Natural killer cell (primary cell): ENCODE results near the gene CCDC144A. TPM values are rescaled to one million over a fixed set of nuclear protein-coding genes. Genes with fewer than 3 reads are reported as not detected.

Source experiments
- ATAC-seq, 3 donors: fragments of 150-1000 bp in 2 of 3; fragments of 200-7000 bp in 1 of 3; cut with Tn5 transposase; 1 replicate in 1 of 3; 2 replicates in 2 of 3; pipeline ENCODE4 v1.10.0; 2021; ENCODE audit warnings: mild to moderate bottlenecking in 2 of 3, moderate library complexity in 2 of 3
- DNase-seq, 2 donors: peaks; one replicate each; pipeline versions ENCODE4 v3.0.0 to v3.0.0-alpha.2; 2013 to 2021; ENCODE audit warnings: mixed read lengths in 1 of 2
- H3K27ac ChIP-seq: one replicate; pipeline ENCODE4 v1.5.1; 2013; ENCODE audit warnings: mild to moderate bottlenecking, low read length
- H3K27me3 ChIP-seq: one replicate; pipeline ENCODE4 v1.6.1; 2013; ENCODE audit warnings: low read length; ENCODE audit not compliant: control insufficient read depth, insufficient read depth
- H3K36me3 ChIP-seq: one replicate; pipeline ENCODE4 v1.6.1; 2013; ENCODE audit warnings: low read length; ENCODE audit not compliant: control insufficient read depth, insufficient read depth
- H3K4me1 ChIP-seq: one replicate; pipeline ENCODE4 v1.6.1; 2013; ENCODE audit warnings: low read length; ENCODE audit not compliant: control insufficient read depth, insufficient read depth
- H3K4me3 ChIP-seq: one replicate; pipeline ENCODE4 v1.5.1; 2013; ENCODE audit warnings: low read length
- H3K9me3 ChIP-seq: one replicate; pipeline ENCODE4 v1.6.1; 2013; ENCODE audit warnings: low read length; ENCODE audit not compliant: control insufficient read depth, insufficient read depth
- H3K27ac Mint-ChIP-seq, 2 donors: one replicate each; pipeline ENCODE4 v1.8.0; 2022; ENCODE audit warnings: mild to moderate bottlenecking in 2 of 2, mixed read lengths in 2 of 2, moderate library complexity in 1 of 2
- H3K27me3 Mint-ChIP-seq, 2 donors: one replicate each; pipeline ENCODE4 v1.8.0; 2022; ENCODE audit warnings: low read depth in 2 of 2, mixed read lengths in 2 of 2
- H3K36me3 Mint-ChIP-seq: one replicate; pipeline ENCODE4 v1.8.0; 2022; ENCODE audit warnings: mixed read lengths
- H3K4me1 Mint-ChIP-seq, 2 donors: one replicate each; pipeline ENCODE4 v1.8.0; 2022; ENCODE audit warnings: mixed read lengths in 2 of 2
- H3K4me3 Mint-ChIP-seq: one replicate; pipeline ENCODE4 v1.8.0; 2022; ENCODE audit warnings: mild to moderate bottlenecking, moderate library complexity, mixed read lengths
- H3K9me3 Mint-ChIP-seq, 2 donors: one replicate each; pipeline ENCODE4 v1.8.0; 2022; ENCODE audit warnings: mixed read lengths in 2 of 2
- CTCF ChIP-seq: fragments of 200-600 bp; IDR thresholded peaks from one replicate; pipeline ENCODE4 v1.8.0; 2022; ENCODE audit warnings: antibody characterized with exemption
- WGBS: methylation state at CpG from one replicate; pipeline ENCODE4 v1.1.7; 2013; ENCODE audit warnings: missing lambda C conversion rate; ENCODE audit not compliant: insufficient coverage; 5-methylcytosine and 5-hydroxymethylcytosine counted together
- intact Hi-C: fragments of 100-400 bp; cut with micrococcal nuclease; formaldehyde crosslinking; loops from one replicate; pipeline ENCODE4 v1.14.2; 2022
- total RNA-seq, 4 donors: library from RNA; stranded (reverse); fragments of 120-200 nt in 1 of 4; gene quantifications; one replicate each; pipeline versions ENCODE4 v1.2.3 to v1.2.4, GENCODE V29; 2013 to 2022

The CCDC144A gene
- total RNA-seq, 3 donors from 2014 or later (not counting 1 experiment from before 2014, with no cell fraction given) = 2.4 to 12.4 (median 4.5) TPM

GRCh38 chr17:16818340-16818739 is 128.3 kb downstream of the CCDC144A start:
- 62% methylated on average over 5 of the region's 5 CpGs for WGBS
- Mint-ChIP-seq H3K4me1 (no peaks in the 10 kb centered on the region), H3K9me3 (no peaks in the 10 kb centered on the region), H3K27me3 (peaks cover 0 to 14% of the 10 kb centered on the region in 2 donors), H3K27ac (no peak overlapping the region), H3K4me3 (no peak overlapping the region), H3K36me3 (no peaks in the 10 kb centered on the region)
- no peaks in the 10 kb centered on the region for H3K9me3 ChIP-seq
- no peaks in the 10 kb centered on the region for H3K4me1 ChIP-seq
- H3K27me3 ChIP-seq = peaks cover 5% of the 10 kb centered on the region
- TF ChIP-seq CTCF = no peak
- no peak overlapping the region for H3K27ac ChIP-seq
- no peak for DNase-seq
- ATAC-seq = no peak
- intact Hi-C loops = no loop called here
- H3K36me3 ChIP-seq = no peaks in the 10 kb centered on the region
- H3K4me3 ChIP-seq = no peak overlapping the region

- no peak overlapping the region for H3K4me3 Mint-ChIP-seq
- no peaks in the 10 kb centered on the region for H3K36me3 Mint-ChIP-seq
- H3K4me1 ChIP-seq = no peaks in the 10 kb centered on the region
- intact Hi-C loops = no loop called here
- no peak overlapping the region for H3K27ac Mint-ChIP-seq
- H3K36me3 ChIP-seq = no peaks in the 10 kb centered on the region
- no peak for TF ChIP-seq CTCF
- peaks cover 5% of the 10 kb centered on the region for H3K27me3 ChIP-seq
- DNase-seq (no peak), ATAC-seq (no peak)
- H3K4me3 ChIP-seq = no peak overlapping the region
- no peak overlapping the region for H3K27ac ChIP-seq
- peaks cover 0 to 14% of the 10 kb centered on the region in 2 donors for H3K27me3 Mint-ChIP-seq
- no peaks in the 10 kb centered on the region for H3K9me3 Mint-ChIP-seq
- no peaks in the 10 kb centered on the region for H3K9me3 ChIP-seq
- WGBS = 78% methylated on average over 23 of the region's 23 CpGs
- H3K4me1 Mint-ChIP-seq = no peaks in the 10 kb centered on the region
Observed at GRCh38 chr17:16818821-16819683, 129.0 kb downstream of the CCDC144A start.

- 79% methylated on average over 7 of the region's 7 CpGs for WGBS
- no peaks in the 10 kb centered on the region for H3K9me3 Mint-ChIP-seq
- peaks cover 5% of the 10 kb centered on the region for H3K27me3 ChIP-seq
- no peaks in the 10 kb centered on the region for H3K4me1 Mint-ChIP-seq
- no peak overlapping the region for H3K4me3 Mint-ChIP-seq
- no peaks in the 10 kb centered on the region for H3K36me3 Mint-ChIP-seq
- H3K4me1 ChIP-seq = no peaks in the 10 kb centered on the region
- H3K4me3 ChIP-seq = no peak overlapping the region
- H3K27me3 Mint-ChIP-seq = peaks cover 0 to 13% of the 10 kb centered on the region in 2 donors
- no peak for ATAC-seq
- H3K27ac Mint-ChIP-seq = no peak overlapping the region
- H3K9me3 ChIP-seq = no peaks in the 10 kb centered on the region
- H3K27ac ChIP-seq = no peak overlapping the region
- intact Hi-C loops = no loop called here
- H3K36me3 ChIP-seq = no peaks in the 10 kb centered on the region
- DNase-seq = no peak
- no peak for TF ChIP-seq CTCF
Observed at GRCh38 chr17:16820161-16820877, 130.3 kb downstream of the CCDC144A start.
